HG03045 (cell line): Measurements from ENCODE around the gene CYP27C1.
A peak's percentile ranks its signal among the peaks of the same experiment; 100 is the strongest.
"Not testable (repeated sequence)": the region's sequence is repeated elsewhere in the genome, so short reads cannot be mapped to it uniquely, and the experiment has no call there.

Source experiments
- ATAC-seq: cut with Tn5 transposase; IDR thresholded peaks from one replicate; pipeline ENCODE4 v1.9.1; 2021; ENCODE audit warnings: mild to moderate bottlenecking, moderate library complexity; ENCODE audit not compliant: unreplicated experiment

Gene CYP27C1, protein sequence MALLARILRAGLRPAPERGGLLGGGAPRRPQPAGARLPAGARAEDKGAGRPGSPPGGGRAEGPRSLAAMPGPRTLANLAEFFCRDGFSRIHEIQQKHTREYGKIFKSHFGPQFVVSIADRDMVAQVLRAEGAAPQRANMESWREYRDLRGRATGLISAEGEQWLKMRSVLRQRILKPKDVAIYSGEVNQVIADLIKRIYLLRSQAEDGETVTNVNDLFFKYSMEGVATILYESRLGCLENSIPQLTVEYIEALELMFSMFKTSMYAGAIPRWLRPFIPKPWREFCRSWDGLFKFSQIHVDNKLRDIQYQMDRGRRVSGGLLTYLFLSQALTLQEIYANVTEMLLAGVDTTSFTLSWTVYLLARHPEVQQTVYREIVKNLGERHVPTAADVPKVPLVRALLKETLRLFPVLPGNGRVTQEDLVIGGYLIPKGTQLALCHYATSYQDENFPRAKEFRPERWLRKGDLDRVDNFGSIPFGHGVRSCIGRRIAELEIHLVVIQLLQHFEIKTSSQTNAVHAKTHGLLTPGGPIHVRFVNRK

DNA sequence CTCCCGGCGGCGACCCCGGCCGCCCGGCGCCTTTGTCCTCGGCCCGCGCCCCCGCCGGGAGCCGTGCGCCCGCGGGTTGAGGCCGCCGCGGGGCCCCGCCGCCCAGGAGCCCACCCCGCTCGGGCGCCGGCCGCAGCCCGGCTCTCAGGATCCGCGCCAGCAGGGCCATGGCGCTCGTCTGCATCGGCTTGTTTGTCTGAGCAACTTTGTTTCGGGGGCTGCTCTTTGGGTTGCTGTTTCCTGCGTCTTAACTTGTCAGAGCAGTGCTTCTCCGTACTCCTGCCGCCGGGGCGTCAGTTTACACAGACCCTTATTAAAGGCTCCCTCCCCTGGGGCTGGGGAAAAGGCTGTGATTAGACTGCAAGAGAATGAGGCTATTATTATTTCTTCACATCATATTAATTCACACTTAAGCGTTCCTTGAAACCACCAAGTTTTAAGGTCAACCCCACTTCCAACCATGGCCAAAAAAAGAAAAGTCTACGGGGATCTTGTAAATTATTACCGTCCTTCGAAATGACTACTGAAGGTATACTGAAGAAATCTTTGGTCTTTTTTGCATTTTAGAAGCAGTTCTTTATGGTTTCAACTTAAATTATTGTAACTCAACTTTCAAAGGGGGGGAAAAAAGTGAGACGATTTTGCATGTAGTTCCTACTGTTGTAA is at the start of gene CYP27C1:
Gene CYP27C1, minus strand, starts transcription at position 198 of the 666 bp plus-strand sequence. Its CDS starts 29 bp downstream, at position 169.
- ATAC-seq: no peak

GRCh38 chr2:127261804-127262406 is 41.8 kb upstream of the CYP27C1 start:
- ATAC-seq: no peak

- ATAC-seq: no peak
These were observed 39.3 kb upstream of the CYP27C1 start for GRCh38 chr2:127259355-127259754.

DNA sequence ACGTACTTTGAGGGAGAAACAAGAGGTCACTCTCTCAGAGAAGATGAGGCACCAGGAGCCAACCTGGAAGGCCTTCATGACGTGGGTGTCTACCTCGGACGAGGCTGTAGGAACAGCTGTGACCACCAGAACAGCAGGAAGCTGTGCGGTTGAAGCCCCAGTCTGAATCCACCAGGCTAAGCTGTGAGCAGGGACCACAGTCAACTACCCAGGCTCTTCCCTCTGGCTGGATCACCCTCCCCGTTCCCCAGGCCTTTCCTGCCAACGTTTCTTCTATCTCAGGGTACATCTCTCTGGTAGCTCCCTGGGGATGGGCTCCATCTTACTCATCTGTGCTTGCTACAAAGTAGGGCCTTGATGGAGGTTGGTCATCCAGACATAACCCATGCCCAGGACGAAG is 36.8 kb upstream of the CYP27C1 start:
- no peak for ATAC-seq

GRCh38 chr2:127256381-127256780 is 36.3 kb upstream of the CYP27C1 start:
- ATAC-seq: no peak

DNA sequence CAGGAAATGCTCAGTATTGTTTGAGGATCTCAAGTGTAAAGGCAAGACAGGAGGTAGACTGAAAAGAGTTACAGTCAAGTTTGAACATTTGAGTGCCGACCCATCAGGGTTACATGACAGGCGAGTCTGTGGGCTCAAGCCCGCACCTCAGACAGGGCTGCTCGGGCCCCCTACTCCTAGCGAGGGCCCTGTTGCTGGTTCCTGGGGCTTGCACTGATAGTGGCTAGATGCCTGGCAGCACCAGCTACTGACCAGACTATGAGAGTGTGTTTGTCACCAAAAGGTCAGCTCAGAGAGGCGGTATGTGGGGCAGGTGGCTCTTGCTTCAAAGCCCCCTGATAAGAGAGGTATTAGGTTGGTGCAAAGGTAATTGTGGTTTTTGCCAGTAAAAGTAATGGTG is 35.6 kb upstream of the CYP27C1 start:
- no peak for ATAC-seq

DNA sequence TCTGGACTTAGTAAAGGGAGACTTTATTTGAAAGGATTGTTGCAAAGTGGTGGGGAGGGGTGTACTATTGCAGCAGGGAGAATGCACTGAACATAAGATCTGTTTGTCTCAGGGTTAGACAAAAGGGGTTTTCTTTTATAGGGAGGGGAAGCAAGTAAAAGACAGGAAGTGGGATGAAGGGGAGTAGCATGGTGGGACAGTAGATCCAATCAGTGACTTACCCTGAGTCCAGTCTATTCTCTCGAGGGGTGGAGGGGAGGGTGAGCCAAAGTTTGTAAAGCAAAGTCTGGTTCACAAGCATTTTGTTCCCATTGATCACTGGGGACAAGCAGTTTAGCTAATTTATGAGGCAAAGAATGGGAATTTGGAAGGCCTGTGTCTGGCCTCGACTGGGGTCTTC is 35.0 kb upstream of the CYP27C1 start:
- ATAC-seq: no peak

DNA sequence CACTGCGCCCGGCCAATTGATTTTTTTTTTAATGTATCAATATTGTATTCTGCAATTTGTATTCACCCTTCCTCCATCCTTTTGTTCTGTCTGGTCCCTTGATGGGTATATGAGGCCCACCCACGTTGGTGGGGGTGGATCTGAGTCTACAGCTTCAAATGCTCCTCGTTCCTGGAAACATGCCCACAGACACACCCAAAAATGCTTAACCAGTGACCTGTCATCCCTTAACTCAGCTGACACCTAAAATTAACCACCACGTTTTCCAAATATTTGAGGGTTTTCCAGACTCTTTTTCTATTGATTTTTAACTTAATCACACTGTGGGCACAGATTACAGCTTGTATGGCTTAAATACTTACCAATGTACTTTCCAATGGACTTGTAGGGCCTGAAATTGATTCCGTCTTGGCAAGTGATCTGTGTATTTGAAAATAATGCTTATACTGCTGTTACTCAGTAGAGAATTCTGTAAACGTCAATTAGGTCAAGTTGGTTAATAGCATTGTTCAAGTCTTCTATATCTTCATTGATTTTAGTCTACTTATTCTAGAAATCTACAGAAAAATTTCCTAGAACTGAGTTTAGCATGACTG is 34.4 kb upstream of the CYP27C1 start:
- ATAC-seq: no peak

DNA sequence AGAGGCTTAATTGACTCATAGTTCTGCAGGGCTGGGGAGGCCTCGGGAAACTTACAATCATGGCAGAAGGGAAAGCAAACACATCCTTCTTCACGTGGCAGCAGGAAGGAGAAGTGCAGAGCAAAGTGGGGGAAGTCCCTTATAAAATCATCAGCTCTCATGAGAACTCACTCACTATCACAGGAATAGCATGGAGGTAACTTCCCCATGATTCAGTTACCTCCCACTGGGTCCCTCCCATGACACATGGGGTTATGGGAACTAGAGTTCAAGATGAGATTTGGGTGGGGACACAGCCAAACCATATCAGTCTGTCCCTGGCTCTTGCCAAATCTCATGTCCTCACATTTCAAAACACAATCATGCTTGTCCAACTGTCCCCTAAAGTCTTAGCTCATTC is 21.1 kb upstream of the CYP27C1 start:
- ATAC-seq: not testable (repeated sequence)

DNA sequence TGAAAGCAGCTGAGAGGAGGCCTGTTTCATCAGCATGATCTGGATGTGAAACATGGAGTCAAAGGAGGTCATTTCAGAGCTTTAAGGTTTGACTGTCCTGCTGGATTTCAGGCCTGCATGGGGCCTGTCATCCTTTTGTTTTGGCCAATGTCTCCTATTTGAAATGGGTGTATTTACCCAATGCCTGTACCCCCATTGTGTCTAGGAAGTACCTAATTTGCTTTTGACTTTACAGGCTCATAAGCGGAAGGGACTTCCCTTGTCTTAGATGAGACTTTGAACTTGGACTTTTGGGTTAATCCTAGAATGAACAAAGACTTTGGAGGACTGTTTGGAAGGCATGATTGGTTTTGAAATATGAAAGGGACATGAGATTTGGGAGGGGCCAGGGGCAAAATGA is 19.3 kb upstream of the CYP27C1 start:
- ATAC-seq: no peak

GRCh38 chr2:127237768-127238167 is 17.7 kb upstream of the CYP27C1 start:
- ATAC-seq: not testable (repeated sequence)

- no peak for ATAC-seq
These were observed 15.1 kb upstream of the CYP27C1 start for GRCh38 chr2:127235082-127235702.

DNA sequence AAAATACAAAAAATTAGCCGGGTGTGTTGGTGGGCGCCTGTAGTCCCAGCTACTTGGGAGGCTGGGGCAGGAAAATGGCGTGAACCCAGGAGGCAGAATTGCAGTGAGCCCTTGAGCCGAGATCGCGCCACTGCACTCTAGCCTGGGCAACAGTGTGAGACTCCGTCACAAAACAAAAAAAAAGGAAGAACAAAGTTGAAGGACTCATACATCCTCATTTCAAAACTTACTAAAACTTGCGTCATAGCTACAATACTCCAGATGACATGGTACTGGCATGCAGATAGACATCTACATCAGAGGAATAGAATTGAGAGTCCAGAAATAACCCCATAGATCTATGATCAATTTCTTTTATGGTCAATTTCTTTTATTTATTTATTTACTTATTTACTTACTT is 13.6 kb upstream of the CYP27C1 start:
- no peak for ATAC-seq

GRCh38 chr2:127231130-127231865 is 11.2 kb upstream of the CYP27C1 start:
- ATAC-seq: no peak

GRCh38 chr2:127229555-127229954 is 9.5 kb upstream of the CYP27C1 start:
- ATAC-seq: no peak

DNA sequence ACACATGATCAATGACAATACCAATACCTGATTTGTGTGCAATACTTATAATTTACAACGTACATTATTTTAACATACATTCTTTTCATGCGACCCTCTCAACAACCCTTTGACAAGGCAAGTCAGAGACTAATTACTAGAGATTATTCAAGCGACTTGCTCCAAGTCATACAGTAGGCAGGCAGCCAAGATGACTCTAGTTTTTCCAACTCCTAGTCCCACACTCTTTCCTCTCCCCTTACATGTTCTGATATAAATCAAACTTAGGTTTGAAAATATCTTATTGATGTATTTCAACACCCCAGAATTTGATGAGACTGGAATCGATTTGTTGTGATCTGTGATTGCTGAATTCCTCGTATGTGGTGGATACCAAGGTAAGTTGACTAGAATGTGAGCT is 8.0 kb upstream of the CYP27C1 start:
- no peak for ATAC-seq

DNA sequence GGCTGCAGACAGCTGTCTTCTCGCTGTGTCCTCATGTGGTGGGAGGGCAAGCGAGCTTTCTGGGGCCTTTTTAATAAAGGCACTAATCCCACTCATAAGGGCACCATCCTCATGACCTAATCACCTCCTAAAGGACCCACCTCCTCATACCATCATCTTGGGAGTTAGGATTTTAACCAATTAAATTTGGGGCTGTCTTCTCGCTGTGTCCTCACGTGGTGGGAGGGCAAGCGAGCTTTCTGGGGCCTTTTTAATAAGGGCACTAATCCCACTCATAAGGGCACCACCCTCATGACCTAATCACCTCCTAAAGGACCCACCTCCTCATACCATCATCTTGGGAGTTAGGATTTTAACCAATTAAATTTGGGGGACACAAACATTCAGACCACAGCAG is 7.2 kb upstream of the CYP27C1 start:
- ATAC-seq: not testable (repeated sequence)

GRCh38 chr2:127226520-127227263 is 6.6 kb upstream of the CYP27C1 start:
- peak; percentile 81 for ATAC-seq

DNA sequence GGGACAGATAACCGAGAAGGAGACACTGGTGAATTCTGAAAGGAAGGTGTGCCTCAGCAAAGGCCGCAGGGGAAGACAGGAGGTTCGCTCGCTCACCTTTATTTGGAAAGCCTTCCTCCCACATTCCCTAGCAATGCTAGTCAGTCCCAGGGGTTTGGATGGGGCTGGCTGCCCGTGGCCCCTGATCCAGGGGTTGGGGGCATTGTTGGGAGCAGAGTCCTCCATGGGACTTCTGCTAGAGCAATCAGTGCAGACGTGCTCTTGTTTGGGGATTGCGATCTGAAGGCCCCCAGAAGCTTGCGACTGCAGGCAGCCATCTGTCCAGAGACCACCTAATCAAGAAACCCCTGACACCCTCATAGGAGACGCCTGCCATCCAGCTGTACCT is 6.0 kb upstream of the CYP27C1 start:
- no peak for ATAC-seq
